ENCODE measurements around the gene TACC2.

- TF ChIP-seq, protein P1, sequence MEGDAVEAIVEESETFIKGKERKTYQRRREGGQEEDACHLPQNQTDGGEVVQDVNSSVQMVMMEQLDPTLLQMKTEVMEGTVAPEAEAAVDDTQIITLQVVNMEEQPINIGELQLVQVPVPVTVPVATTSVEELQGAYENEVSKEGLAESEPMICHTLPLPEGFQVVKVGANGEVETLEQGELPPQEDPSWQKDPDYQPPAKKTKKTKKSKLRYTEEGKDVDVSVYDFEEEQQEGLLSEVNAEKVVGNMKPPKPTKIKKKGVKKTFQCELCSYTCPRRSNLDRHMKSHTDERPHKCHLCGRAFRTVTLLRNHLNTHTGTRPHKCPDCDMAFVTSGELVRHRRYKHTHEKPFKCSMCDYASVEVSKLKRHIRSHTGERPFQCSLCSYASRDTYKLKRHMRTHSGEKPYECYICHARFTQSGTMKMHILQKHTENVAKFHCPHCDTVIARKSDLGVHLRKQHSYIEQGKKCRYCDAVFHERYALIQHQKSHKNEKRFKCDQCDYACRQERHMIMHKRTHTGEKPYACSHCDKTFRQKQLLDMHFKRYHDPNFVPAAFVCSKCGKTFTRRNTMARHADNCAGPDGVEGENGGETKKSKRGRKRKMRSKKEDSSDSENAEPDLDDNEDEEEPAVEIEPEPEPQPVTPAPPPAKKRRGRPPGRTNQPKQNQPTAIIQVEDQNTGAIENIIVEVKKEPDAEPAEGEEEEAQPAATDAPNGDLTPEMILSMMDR (IDR thresholded peaks at IDR 0.05), result no peak
- TF ChIP-seq POLR2A (IDR thresholded peaks at IDR 0.05) (no peak), EP300 (IDR thresholded peaks at IDR 0.05) (no peak)
Observed at GRCh38 chr10:122040786-122041185, 51.8 kb downstream of the TACC2 start.

All from tibial nerve (tissue), 4 donors.